Chondrocyte (in vitro differentiated cells): ENCODE data around the gene ASCC1. TPM values are rescaled to one million over a fixed set of nuclear protein-coding genes. Genes with fewer than 3 reads are reported as not detected.
"Not testable (repeated sequence)": the region's sequence is repeated elsewhere in the genome, so short reads cannot be mapped to it uniquely, and the experiment has no call there.

ENCODE experiments used
- DNase-seq: peaks from one replicate; pipeline ENCODE4 v3.0.0; 2021; ENCODE audit warnings: mixed read lengths, low spot score
- H3K27ac Mint-ChIP-seq: one replicate; pipeline ENCODE4 v1.8.0; 2021; ENCODE audit warnings: mild to moderate bottlenecking, moderate library complexity, mixed read lengths; ENCODE audit not compliant: unreplicated experiment
- H3K27me3 Mint-ChIP-seq: 2 replicates; pipeline ENCODE4 v1.8.0; 2021; ENCODE audit warnings: low read depth, mixed read lengths
- H3K36me3 Mint-ChIP-seq: 2 replicates; pipeline ENCODE4 v1.8.0; 2021; ENCODE audit warnings: low read depth, mixed read lengths
- H3K4me1 Mint-ChIP-seq: 2 replicates; pipeline ENCODE4 v1.8.0; 2021; ENCODE audit warnings: low read depth, mild to moderate bottlenecking, mixed read lengths
- H3K4me3 Mint-ChIP-seq: one replicate; pipeline ENCODE4 v1.8.0; 2021; ENCODE audit warnings: mild to moderate bottlenecking, moderate library complexity, mixed read lengths; ENCODE audit not compliant: unreplicated experiment
- H3K9me3 Mint-ChIP-seq: 2 replicates; pipeline ENCODE4 v1.8.0; 2021; ENCODE audit warnings: low read depth, mixed read lengths
- CTCF ChIP-seq: fragments of 200-600 bp; sonication (generic); IDR thresholded peaks from 2 replicates; pipeline ENCODE4 v1.5.0; 2021; ENCODE audit warnings: antibody characterized with exemption, mild to moderate bottlenecking, moderate library complexity
- total RNA-seq: library from RNA; stranded (reverse); gene quantifications from 3 replicates; pipeline ENCODE4 v1.2.1, GENCODE V29; 2021

Gene ASCC1
- total RNA-seq, 1 donor from 2014 or later, result 36.8 TPM

- no peak overlapping the region for H3K27ac Mint-ChIP-seq
- H3K27me3 Mint-ChIP-seq, result no peaks in the 10 kb centered on the region
- H3K4me3 Mint-ChIP-seq, result no peak overlapping the region
- no peaks in the 10 kb centered on the region for H3K4me1 Mint-ChIP-seq
- DNase-seq, result no peak
- peaks cover 6% of the 10 kb centered on the region for H3K36me3 Mint-ChIP-seq
- TF ChIP-seq CTCF, result no peak
- no peaks in the 10 kb centered on the region for H3K9me3 Mint-ChIP-seq
Observed at GRCh38 chr10:72140850-72141249, 75.2 kb downstream of the ASCC1 start.

- Mint-ChIP-seq H3K36me3 (peaks cover 12% of the 10 kb centered on the region), H3K4me3 (no peak overlapping the region), H3K27ac (no peak overlapping the region), H3K27me3 (no peaks in the 10 kb centered on the region), H3K9me3 (no peaks in the 10 kb centered on the region), H3K4me1 (no peaks in the 10 kb centered on the region)
- no peak for DNase-seq
- no peak for TF ChIP-seq CTCF
Observed at GRCh38 chr10:72140174-72140573, 75.9 kb downstream of the ASCC1 start.

GRCh38 chr10:72137583-72137982 is 78.5 kb downstream of the ASCC1 start:
- Mint-ChIP-seq H3K36me3 (peaks cover 12% of the 10 kb centered on the region), H3K4me1 (peaks cover 12% of the 10 kb centered on the region), H3K27me3 (no peaks in the 10 kb centered on the region), H3K27ac (no peak overlapping the region), H3K4me3 (no peak overlapping the region), H3K9me3 (no peaks in the 10 kb centered on the region)
- TF ChIP-seq CTCF, result no peak
- no peak for DNase-seq

GRCh38 chr10:72136225-72136624 is 79.9 kb downstream of the ASCC1 start:
- Mint-ChIP-seq H3K4me1 (peaks cover 14% of the 10 kb centered on the region), H3K36me3 (peaks cover 12% of the 10 kb centered on the region)
- H3K27me3 Mint-ChIP-seq, DNase-seq, H3K9me3 Mint-ChIP-seq, H3K27ac Mint-ChIP-seq, H3K4me3 Mint-ChIP-seq: not testable (repeated sequence)

GRCh38 chr10:72134785-72135767 is 81.0 kb downstream of the ASCC1 start:
- no peak for DNase-seq
- Mint-ChIP-seq H3K27ac (no peak overlapping the region), H3K9me3 (no peaks in the 10 kb centered on the region), H3K36me3 (peaks cover 10% of the 10 kb centered on the region), H3K4me1 (peaks cover 14% of the 10 kb centered on the region), H3K4me3 (no peak overlapping the region), H3K27me3 (no peaks in the 10 kb centered on the region)
- TF ChIP-seq CTCF, result no peak
